Naive thymus-derived CD4-positive, alpha-beta T cell (primary cell): ENCODE results near the gene RELN. TPM values are rescaled to one million over a fixed set of nuclear protein-coding genes. Genes with fewer than 3 reads are reported as not detected.

Experiments used
- ATAC-seq: fragments of 150-1000 bp; cut with Tn5 transposase; 2 replicates; pipeline ENCODE4 v1.10.0; 2021; ENCODE audit warnings: mild to moderate bottlenecking, moderate library complexity
- CTCF ChIA-PET: fragments of 350-600 bp; sonication (Branson Sonifier 250); formaldehyde crosslinking; loops from one replicate; lab custom pipeline; 2021; ENCODE audit warnings: antibody characterized with exemption; lab: Charles Lee
- POLR2A ChIA-PET: fragments of 350-600 bp; sonication (Branson Sonifier 250); formaldehyde crosslinking; loops from one replicate; lab custom pipeline; 2021; ENCODE audit warnings: antibody characterized with exemption, inconsistent platforms; lab: Charles Lee
- DNase-seq, 9 donors: peaks; one replicate each; pipeline versions ENCODE4 v3.0.0 to v3.0.0-alpha.2; 2020 to 2022; ENCODE audit warnings: mixed read lengths in 1 of 9
- H3K27ac ChIP-seq: one replicate; pipeline ENCODE4 v1.7.0; 2013; ENCODE audit warnings: mild to moderate bottlenecking, low read depth, low read length, moderate library complexity
- H3K27me3 ChIP-seq, 2 donors: one replicate each; pipeline ENCODE4 v1.7.0; 2013; ENCODE audit warnings: low read length in 2 of 2, mild to moderate bottlenecking in 2 of 2, moderate library complexity in 2 of 2; ENCODE audit not compliant: control insufficient read depth in 2 of 2, insufficient read depth in 2 of 2
- H3K36me3 ChIP-seq, 3 experiments: 1 replicate in 2 of 3; 2 replicates in 1 of 3; pipeline ENCODE4 v1.7.0; 2013; ENCODE audit warnings: low read length in 3 of 3, mild to moderate bottlenecking in 3 of 3, moderate library complexity in 1 of 3; ENCODE audit not compliant: insufficient read depth in 3 of 3, control insufficient read depth in 2 of 3
- H3K4me1 ChIP-seq, 2 donors: one replicate each; pipeline ENCODE4 v1.7.0; 2013; ENCODE audit warnings: low read length in 2 of 2, mild to moderate bottlenecking in 2 of 2, moderate library complexity in 1 of 2; ENCODE audit not compliant: control insufficient read depth in 2 of 2, insufficient read depth in 2 of 2
- H3K4me3 ChIP-seq: 2 replicates; pipeline ENCODE4 v1.7.0; 2013; ENCODE audit warnings: mild to moderate bottlenecking, low read length
- H3K9me3 ChIP-seq, 3 experiments: 1 replicate in 2 of 3; 2 replicates in 1 of 3; pipeline ENCODE4 v1.7.0; 2013; ENCODE audit warnings: low read length in 3 of 3; ENCODE audit not compliant: control insufficient read depth in 2 of 3
- H3K27ac Mint-ChIP-seq, 9 donors: one replicate each; pipeline ENCODE4 v1.8.0; 2020 to 2022; ENCODE audit warnings: mixed read lengths in 9 of 9, mild to moderate bottlenecking in 8 of 9, moderate library complexity in 5 of 9, inconsistent platforms in 2 of 9
- H3K27me3 Mint-ChIP-seq, 5 donors: one replicate each; pipeline ENCODE4 v1.8.0; 2021 to 2022; ENCODE audit warnings: mixed read lengths in 5 of 5, mild to moderate bottlenecking in 1 of 5
- H3K36me3 Mint-ChIP-seq, 5 donors: one replicate each; pipeline ENCODE4 v1.8.0; 2020 to 2022; ENCODE audit warnings: mixed read lengths in 5 of 5, mild to moderate bottlenecking in 3 of 5, inconsistent platforms in 1 of 5
- H3K4me1 Mint-ChIP-seq, 7 donors: one replicate each; pipeline ENCODE4 v1.8.0; 2020 to 2022; ENCODE audit warnings: mixed read lengths in 7 of 7, mild to moderate bottlenecking in 3 of 7, inconsistent platforms in 1 of 7
- H3K4me3 Mint-ChIP-seq, 10 donors: one replicate each; pipeline ENCODE4 v1.8.0; 2020 to 2022; ENCODE audit warnings: mild to moderate bottlenecking in 10 of 10, mixed read lengths in 10 of 10, moderate library complexity in 6 of 10, inconsistent platforms in 2 of 10
- H3K9me3 Mint-ChIP-seq, 11 donors: one replicate each; pipeline ENCODE4 v1.8.0; 2020 to 2022; ENCODE audit warnings: mixed read lengths in 11 of 11, mild to moderate bottlenecking in 4 of 11, inconsistent platforms in 1 of 11, moderate library complexity in 1 of 11
- intact Hi-C, 2 donors: fragments of 100-400 bp; cut with micrococcal nuclease; formaldehyde crosslinking; loops; one replicate each; pipeline ENCODE4 v1.15.1; 2023
- polyA plus RNA-seq, 2 donors: library from polyadenylated mRNA; unstranded; fragments of 300-500 nt; fragmentation: Illumina TruSeq; gene quantifications; one replicate each; pipeline ENCODE4 v1.2.3, GENCODE V29; 2021
- total RNA-seq, 6 experiments: library from RNA in 5 of 6; stranded (reverse) in 5 of 6; gene quantifications; 1 replicate in 5 of 6; 2 replicates in 1 of 6; pipeline ENCODE4 v1.2.3 and lab custom pipeline; 2021 to 2026

The RELN gene
- total and polyA plus RNA-seq, 7 experiments from 2014 or later: not detected

GRCh38 chr7:103637094-103637493 is 352.4 kb downstream of the RELN start:
- no peak overlapping the region for H3K27ac ChIP-seq
- no peaks in the 10 kb centered on the region for H3K36me3 ChIP-seq
- ATAC-seq (no peak), DNase-seq (no peak)
- ChIA-PET CTCF (no interaction called here), POLR2A (no interaction called here)
- Mint-ChIP-seq H3K9me3 (peaks cover 0 to 4% (median 0%) of the 10 kb centered on the region in 11 donors), H3K27me3 (peaks cover 0 to 17% (median 14%) of the 10 kb centered on the region in 5 donors), H3K4me1 (no peaks in the 10 kb centered on the region), H3K36me3 (no peaks in the 10 kb centered on the region), H3K4me3 (no peak overlapping the region), H3K27ac (no peak overlapping the region)
- intact Hi-C loops: no loop called here
- no peak overlapping the region for H3K4me3 ChIP-seq
- H3K9me3 ChIP-seq: no peaks in the 10 kb centered on the region
- H3K27me3 ChIP-seq: no peaks in the 10 kb centered on the region
- no peaks in the 10 kb centered on the region for H3K4me1 ChIP-seq

GRCh38 chr7:103636153-103636552 is 353.3 kb downstream of the RELN start:
- Mint-ChIP-seq H3K9me3 (peaks cover 0 to 4% (median 0%) of the 10 kb centered on the region in 11 donors), H3K27ac (no peak overlapping the region), H3K36me3 (no peaks in the 10 kb centered on the region), H3K27me3 (peaks cover 0 to 17% (median 14%) of the 10 kb centered on the region in 5 donors), H3K4me1 (no peaks in the 10 kb centered on the region), H3K4me3 (no peak overlapping the region)
- H3K4me3 ChIP-seq: no peak overlapping the region
- no peaks in the 10 kb centered on the region for H3K9me3 ChIP-seq
- no peak overlapping the region for H3K27ac ChIP-seq
- H3K4me1 ChIP-seq: no peaks in the 10 kb centered on the region
- ChIA-PET POLR2A (no interaction called here), CTCF (no interaction called here)
- no peak for DNase-seq
- ATAC-seq: no peak
- intact Hi-C loops: no loop called here
- H3K27me3 ChIP-seq: no peaks in the 10 kb centered on the region
- no peaks in the 10 kb centered on the region for H3K36me3 ChIP-seq

GRCh38 chr7:103632972-103633371 is 356.5 kb downstream of the RELN start:
- ATAC-seq (no peak), DNase-seq (no peak)
- intact Hi-C loops: no loop called here
- Mint-ChIP-seq H3K4me3 (no peak overlapping the region), H3K4me1 (no peaks in the 10 kb centered on the region), H3K27me3 (peaks cover 4 to 20% (median 7%) of the 10 kb centered on the region in 5 donors), H3K9me3 (no peaks in the 10 kb centered on the region), H3K27ac (no peak overlapping the region), H3K36me3 (no peaks in the 10 kb centered on the region)
- POLR2A ChIA-PET: no interaction called here
- Histone ChIP-seq H3K9me3 (no peaks in the 10 kb centered on the region), H3K4me1 (no peaks in the 10 kb centered on the region), H3K27ac (no peak overlapping the region), H3K27me3 (no peaks in the 10 kb centered on the region), H3K4me3 (no peak overlapping the region), H3K36me3 (no peaks in the 10 kb centered on the region)
- CTCF ChIA-PET: no interaction called here

GRCh38 chr7:103632005-103632639 is 357.3 kb downstream of the RELN start:
- intact Hi-C loops: no loop called here

GRCh38 chr7:103630318-103630717 is 359.1 kb downstream of the RELN start:
- Histone ChIP-seq H3K9me3 (no peaks in the 10 kb centered on the region), H3K4me1 (no peaks in the 10 kb centered on the region), H3K27me3 (no peaks in the 10 kb centered on the region), H3K27ac (no peak overlapping the region), H3K36me3 (no peaks in the 10 kb centered on the region), H3K4me3 (no peak overlapping the region)
- H3K36me3 Mint-ChIP-seq: no peaks in the 10 kb centered on the region
- ChIA-PET CTCF (no interaction called here), POLR2A (no interaction called here)
- intact Hi-C loops: no loop called here
- H3K27me3 Mint-ChIP-seq: peaks cover 4 to 17% (median 8%) of the 10 kb centered on the region in 5 donors
- H3K9me3 Mint-ChIP-seq: no peaks in the 10 kb centered on the region
- no peak for DNase-seq
- no peaks in the 10 kb centered on the region for H3K4me1 Mint-ChIP-seq
- H3K27ac Mint-ChIP-seq: no peak overlapping the region
- no peak for ATAC-seq
- H3K4me3 Mint-ChIP-seq: no peak overlapping the region

More at GRCh38 chr7:103632005-103632639, 357.3 kb downstream of the RELN start:
- ATAC-seq: no peak
- Mint-ChIP-seq H3K4me3 (no peak overlapping the region), H3K4me1 (no peaks in the 10 kb centered on the region), H3K27me3 (peaks cover 4 to 23% (median 7%) of the 10 kb centered on the region in 5 donors), H3K27ac (no peak overlapping the region), H3K36me3 (no peaks in the 10 kb centered on the region), H3K9me3 (no peaks in the 10 kb centered on the region)
- no peak overlapping the region for H3K27ac ChIP-seq
- DNase-seq: no peak
- no peaks in the 10 kb centered on the region for H3K36me3 ChIP-seq
- no peaks in the 10 kb centered on the region for H3K4me1 ChIP-seq
- no peaks in the 10 kb centered on the region for H3K27me3 ChIP-seq
- ChIA-PET CTCF (no interaction called here), POLR2A (no interaction called here)
- H3K4me3 ChIP-seq: no peak overlapping the region
- no peaks in the 10 kb centered on the region for H3K9me3 ChIP-seq

GRCh38 chr7:103628742-103629141 is 360.7 kb downstream of the RELN start:
- Histone ChIP-seq H3K9me3 (no peaks in the 10 kb centered on the region), H3K4me3 (no peak overlapping the region), H3K27me3 (no peaks in the 10 kb centered on the region), H3K27ac (no peak overlapping the region), H3K4me1 (no peaks in the 10 kb centered on the region), H3K36me3 (no peaks in the 10 kb centered on the region)
- ChIA-PET POLR2A (no interaction called here), CTCF (no interaction called here)
- H3K4me3 Mint-ChIP-seq: no peak overlapping the region
- DNase-seq (no peak), ATAC-seq (no peak)
- no peaks in the 10 kb centered on the region for H3K4me1 Mint-ChIP-seq
- intact Hi-C loops: no loop called here
- H3K27me3 Mint-ChIP-seq: peaks cover 4 to 24% (median 8%) of the 10 kb centered on the region in 5 donors
- H3K36me3 Mint-ChIP-seq: no peaks in the 10 kb centered on the region
- H3K27ac Mint-ChIP-seq: no peak overlapping the region
- H3K9me3 Mint-ChIP-seq: no peaks in the 10 kb centered on the region

- Histone ChIP-seq H3K4me1 (no peaks in the 10 kb centered on the region), H3K27me3 (no peaks in the 10 kb centered on the region), H3K36me3 (no peaks in the 10 kb centered on the region), H3K9me3 (no peaks in the 10 kb centered on the region), H3K27ac (no peak overlapping the region), H3K4me3 (no peak overlapping the region)
- intact Hi-C loops: no loop called here
- Mint-ChIP-seq H3K27me3 (peaks cover 4 to 25% (median 10%) of the 10 kb centered on the region in 5 donors), H3K36me3 (no peaks in the 10 kb centered on the region), H3K9me3 (no peaks in the 10 kb centered on the region), H3K27ac (no peak overlapping the region), H3K4me1 (no peaks in the 10 kb centered on the region), H3K4me3 (no peak overlapping the region)
- POLR2A ChIA-PET: no interaction called here
- DNase-seq (no peak), ATAC-seq (no peak)
- CTCF ChIA-PET: no interaction called here
Measured at GRCh38 chr7:103626776-103627175, 362.7 kb downstream of the RELN start.
